ENCODE measurements around the gene MPPED2.

The MPPED2 gene

DNA sequence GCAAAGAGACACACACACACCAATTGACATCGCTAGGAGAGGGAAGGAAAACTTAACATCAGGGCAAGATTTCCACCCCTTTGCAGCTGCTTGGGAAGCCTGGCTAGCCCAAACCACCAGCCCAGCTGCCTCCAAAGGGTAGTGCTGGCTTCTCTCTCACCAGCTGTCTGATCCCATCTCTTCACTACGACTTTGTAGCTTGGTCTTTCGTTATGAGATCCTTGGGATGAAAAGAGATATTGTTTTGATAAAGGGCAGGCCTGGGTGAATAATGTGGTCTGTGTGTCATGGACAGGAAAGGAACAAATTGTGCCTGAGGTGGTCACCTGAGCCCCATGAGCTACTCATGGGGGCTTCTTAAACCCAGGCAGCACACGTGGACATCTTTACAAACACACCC lies 161.3 kb downstream of the MPPED2 start:
- Histone ChIP-seq H3K4me3 (ENCODE audit: low read depth, low read length) (no peak overlapping the region), H3K9ac (ENCODE audit: low read depth, low read length) (no peak overlapping the region), H3K9me3 (ENCODE audit: control insufficient read depth, insufficient read depth, low read length) (no peaks in the 10 kb centered on the region), H3K4me1 (ENCODE audit: control insufficient read depth, insufficient read depth, low read length) (peaks cover 14% of the 10 kb centered on the region), H3K27me3 (ENCODE audit: control insufficient read depth, insufficient read depth, low read length) (no peaks in the 10 kb centered on the region), H3K36me3 (ENCODE audit: control insufficient read depth, insufficient read depth, low read length) (no peaks in the 10 kb centered on the region)

DNA sequence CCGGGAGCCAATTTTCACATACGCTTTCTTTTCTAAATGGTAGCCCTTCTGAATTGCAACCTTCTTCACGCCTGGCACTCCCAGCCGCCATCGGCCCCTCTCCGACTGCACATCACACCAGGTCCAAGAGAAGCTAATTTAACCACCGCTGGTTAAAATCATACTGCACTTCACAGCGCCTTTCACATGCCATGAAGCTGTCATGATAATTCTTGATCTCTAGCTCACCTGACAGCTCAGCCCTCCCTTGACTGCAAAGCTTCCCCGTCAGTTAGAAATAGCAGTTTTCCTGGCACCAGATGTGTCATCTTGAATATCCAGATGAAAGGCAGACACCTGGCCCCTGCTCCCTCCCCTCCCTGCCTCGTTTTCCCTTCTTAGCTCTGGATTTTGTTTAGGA lies 161.8 kb downstream of the MPPED2 start:
- no peak overlapping the region for H3K4me3 ChIP-seq (ENCODE audit: low read depth, low read length)
- H3K9me3 ChIP-seq (ENCODE audit: control insufficient read depth, insufficient read depth, low read length), result no peaks in the 10 kb centered on the region
- H3K4me1 ChIP-seq (ENCODE audit: control insufficient read depth, insufficient read depth, low read length), result peaks cover 14% of the 10 kb centered on the region
- no peak overlapping the region for H3K9ac ChIP-seq (ENCODE audit: low read depth, low read length)
- H3K36me3 ChIP-seq (ENCODE audit: control insufficient read depth, insufficient read depth, low read length), result no peaks in the 10 kb centered on the region
- no peaks in the 10 kb centered on the region for H3K27me3 ChIP-seq (ENCODE audit: control insufficient read depth, insufficient read depth, low read length)

DNA sequence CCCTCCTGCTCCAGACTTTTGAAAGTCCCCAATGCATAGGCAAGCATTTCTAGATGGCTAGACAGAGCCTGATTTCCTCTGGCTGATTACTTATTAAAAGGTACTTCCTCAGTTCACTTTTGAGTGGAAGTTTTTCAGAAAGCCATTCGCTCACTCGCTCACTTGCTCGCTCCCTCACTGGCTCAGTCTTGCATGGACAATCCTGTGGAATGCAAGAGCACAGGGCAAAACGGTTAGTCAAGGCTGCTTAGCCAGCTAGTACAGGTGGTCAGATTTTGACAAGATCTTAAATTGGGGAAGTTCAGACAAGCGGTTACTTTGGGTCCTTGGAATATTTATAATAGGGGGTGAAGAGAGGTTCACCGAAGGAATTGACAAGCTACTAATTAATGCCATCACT lies 162.3 kb downstream of the MPPED2 start:
- H3K36me3 ChIP-seq (ENCODE audit: control insufficient read depth, insufficient read depth, low read length), result no peaks in the 10 kb centered on the region
- no peaks in the 10 kb centered on the region for H3K9me3 ChIP-seq (ENCODE audit: control insufficient read depth, insufficient read depth, low read length)
- peaks cover 14% of the 10 kb centered on the region for H3K4me1 ChIP-seq (ENCODE audit: control insufficient read depth, insufficient read depth, low read length)
- no peaks in the 10 kb centered on the region for H3K27me3 ChIP-seq (ENCODE audit: control insufficient read depth, insufficient read depth, low read length)
- H3K4me3 ChIP-seq (ENCODE audit: low read depth, low read length), result no peak overlapping the region
- no peak overlapping the region for H3K9ac ChIP-seq (ENCODE audit: low read depth, low read length)

DNA sequence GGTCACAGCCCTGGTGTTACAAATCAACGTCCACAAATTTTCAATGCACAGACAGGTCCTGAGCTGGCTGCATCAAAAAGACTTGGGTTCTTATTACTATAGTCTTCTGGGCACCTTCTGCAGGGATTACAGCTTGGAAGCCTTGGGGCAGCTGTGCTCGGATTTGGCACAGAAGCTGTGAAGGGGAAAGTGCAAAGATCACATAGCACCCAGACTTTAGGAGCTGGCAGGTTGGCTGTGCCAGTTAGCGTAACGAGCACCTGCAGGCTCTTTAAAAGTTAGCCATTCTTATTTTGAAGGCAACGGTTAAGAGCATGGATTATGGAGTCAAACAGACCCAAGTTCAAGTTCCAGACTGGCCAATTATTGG lies 162.9 kb downstream of the MPPED2 start:
- no peaks in the 10 kb centered on the region for H3K36me3 ChIP-seq (ENCODE audit: control insufficient read depth, insufficient read depth, low read length)
- H3K4me1 ChIP-seq (ENCODE audit: control insufficient read depth, insufficient read depth, low read length), result peaks cover 14% of the 10 kb centered on the region
- H3K27me3 ChIP-seq (ENCODE audit: control insufficient read depth, insufficient read depth, low read length), result no peaks in the 10 kb centered on the region
- no peak overlapping the region for H3K4me3 ChIP-seq (ENCODE audit: low read depth, low read length)
- no peaks in the 10 kb centered on the region for H3K9me3 ChIP-seq (ENCODE audit: control insufficient read depth, insufficient read depth, low read length)
- no peak overlapping the region for H3K9ac ChIP-seq (ENCODE audit: low read depth, low read length)

DNA sequence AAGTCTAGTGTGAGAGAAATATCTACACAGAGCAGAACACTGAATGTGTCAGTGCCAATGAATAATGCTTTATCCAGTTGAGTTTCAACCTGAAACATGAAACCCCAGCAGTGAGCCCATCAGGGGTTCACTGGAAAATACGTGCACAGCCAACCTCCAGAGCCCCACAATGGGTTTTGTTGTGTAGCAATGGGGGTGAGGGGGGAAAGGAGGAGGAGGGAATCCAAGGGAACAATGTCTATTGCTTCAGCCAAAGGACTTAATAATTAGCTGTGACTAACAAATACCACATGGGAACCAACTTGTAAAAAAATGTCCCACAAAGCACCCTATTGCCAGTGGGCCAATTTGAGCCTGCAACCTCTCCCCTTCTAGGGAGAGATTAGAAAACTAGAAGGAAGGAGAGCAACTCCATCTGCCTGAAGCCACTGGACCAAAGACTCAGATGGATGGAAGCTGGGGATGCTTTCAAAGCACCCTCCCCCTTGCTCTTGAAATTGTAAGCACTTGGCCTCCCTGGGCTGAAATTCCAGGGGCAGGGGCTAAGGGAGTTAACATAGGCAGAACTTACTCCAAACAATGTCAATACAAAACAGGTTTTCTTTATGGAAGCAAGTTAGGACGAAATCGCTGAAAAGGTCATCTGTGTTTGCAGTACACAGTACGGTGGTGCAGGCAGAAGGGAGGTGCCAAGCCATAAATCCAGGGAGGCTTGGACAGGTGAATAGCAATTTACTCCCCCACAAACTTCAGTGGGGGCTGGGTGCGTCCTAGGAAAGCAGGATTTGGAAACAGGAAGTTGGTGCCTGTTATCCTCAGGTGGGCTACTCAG lies 163.5 kb downstream of the MPPED2 start:
- Histone ChIP-seq H3K9ac (ENCODE audit: low read depth, low read length) (no peak overlapping the region), H3K4me1 (ENCODE audit: control insufficient read depth, insufficient read depth, low read length) (peaks cover 14% of the 10 kb centered on the region), H3K9me3 (ENCODE audit: control insufficient read depth, insufficient read depth, low read length) (no peaks in the 10 kb centered on the region), H3K36me3 (ENCODE audit: control insufficient read depth, insufficient read depth, low read length) (no peaks in the 10 kb centered on the region), H3K27me3 (ENCODE audit: control insufficient read depth, insufficient read depth, low read length) (no peaks in the 10 kb centered on the region), H3K4me3 (ENCODE audit: low read depth, low read length) (no peak overlapping the region)

DNA sequence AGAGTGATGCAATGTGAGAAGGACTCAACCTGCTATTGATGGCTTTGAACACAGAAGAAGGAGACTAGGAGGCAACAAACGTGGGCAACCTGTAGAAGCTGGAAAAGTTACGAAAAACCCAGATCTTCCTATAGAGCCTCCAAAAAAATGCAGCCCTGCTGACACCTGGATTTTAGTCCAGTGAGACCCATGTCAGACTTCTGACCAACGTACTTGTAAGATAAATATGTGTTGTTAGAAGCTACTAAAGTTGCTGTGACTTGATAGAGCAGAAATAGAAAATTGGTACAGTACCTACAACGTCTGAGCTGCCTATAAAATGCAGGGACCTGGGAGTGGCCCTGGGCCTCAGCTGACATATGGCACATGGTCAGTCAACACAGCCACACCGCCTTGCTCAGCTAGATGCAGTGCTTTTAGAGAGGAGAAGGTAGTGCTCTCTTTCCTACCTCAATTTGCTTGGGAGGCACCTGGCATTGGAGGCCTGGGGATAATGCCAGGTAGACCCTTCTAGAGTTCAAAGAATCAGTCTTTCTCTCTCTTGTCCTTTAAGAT lies 165.8 kb downstream of the MPPED2 start:
- no peak overlapping the region for H3K4me3 ChIP-seq (ENCODE audit: low read depth, low read length)
- H3K9me3 ChIP-seq (ENCODE audit: control insufficient read depth, insufficient read depth, low read length), result no peaks in the 10 kb centered on the region
- H3K9ac ChIP-seq (ENCODE audit: low read depth, low read length), result no peak overlapping the region
- peaks cover 14% of the 10 kb centered on the region for H3K4me1 ChIP-seq (ENCODE audit: control insufficient read depth, insufficient read depth, low read length)
- no peaks in the 10 kb centered on the region for H3K36me3 ChIP-seq (ENCODE audit: control insufficient read depth, insufficient read depth, low read length)
- H3K27me3 ChIP-seq (ENCODE audit: control insufficient read depth, insufficient read depth, low read length), result no peaks in the 10 kb centered on the region

DNA sequence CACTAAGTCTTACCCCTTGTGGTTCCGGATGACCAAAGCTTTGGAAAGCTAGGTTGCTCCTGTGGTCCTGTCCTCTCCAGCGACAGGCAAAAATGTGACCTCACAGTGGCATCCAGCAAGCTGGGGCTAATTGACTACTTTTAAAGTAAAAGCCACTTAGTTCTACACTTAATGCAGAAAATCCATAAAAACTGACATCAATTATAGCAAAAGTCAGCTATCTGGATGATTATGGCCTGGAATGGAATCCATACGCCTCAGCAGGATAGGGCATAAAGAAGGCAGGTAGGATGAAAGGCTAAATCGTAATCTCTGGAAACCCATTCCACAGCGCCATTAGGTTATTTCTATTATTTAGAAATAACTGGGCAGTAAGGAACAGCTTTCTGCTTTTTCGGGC lies 171.3 kb downstream of the MPPED2 start:
- H3K4me3 ChIP-seq (ENCODE audit: low read depth, low read length), result no peak overlapping the region
- H3K9ac ChIP-seq (ENCODE audit: low read depth, low read length), result no peak overlapping the region
- H3K4me1 ChIP-seq (ENCODE audit: control insufficient read depth, insufficient read depth, low read length), result no peaks in the 10 kb centered on the region
- H3K36me3 ChIP-seq (ENCODE audit: control insufficient read depth, insufficient read depth, low read length), result no peaks in the 10 kb centered on the region
- H3K9me3 ChIP-seq (ENCODE audit: control insufficient read depth, insufficient read depth, low read length), result no peaks in the 10 kb centered on the region
- H3K27me3 ChIP-seq (ENCODE audit: control insufficient read depth, insufficient read depth, low read length), result no peaks in the 10 kb centered on the region

DNA sequence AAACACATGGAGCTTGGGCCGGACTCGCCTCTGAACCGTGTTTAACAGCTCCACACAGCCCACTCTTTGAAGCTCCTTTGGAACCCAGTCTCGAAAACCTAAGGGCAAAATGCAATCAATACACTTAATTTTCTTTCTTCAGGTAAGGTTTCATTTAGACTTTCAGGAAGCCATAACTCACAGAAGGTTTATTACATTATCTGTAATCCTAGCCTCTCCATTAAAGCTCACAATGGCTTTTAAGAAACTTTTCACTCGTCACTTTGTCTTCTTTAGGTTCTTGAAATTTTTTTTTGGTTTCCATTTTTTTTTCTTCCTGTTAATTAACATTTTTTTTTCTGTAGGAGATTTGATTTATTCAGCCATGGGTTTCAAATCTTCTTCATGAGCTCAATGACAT lies 171.9 kb downstream of the MPPED2 start:
- H3K9ac ChIP-seq (ENCODE audit: low read depth, low read length), result no peak overlapping the region
- peaks cover 3% of the 10 kb centered on the region for H3K27me3 ChIP-seq (ENCODE audit: control insufficient read depth, insufficient read depth, low read length)
- H3K9me3 ChIP-seq (ENCODE audit: control insufficient read depth, insufficient read depth, low read length), result no peaks in the 10 kb centered on the region
- H3K4me3 ChIP-seq (ENCODE audit: low read depth, low read length), result no peak overlapping the region
- no peaks in the 10 kb centered on the region for H3K4me1 ChIP-seq (ENCODE audit: control insufficient read depth, insufficient read depth, low read length)
- H3K36me3 ChIP-seq (ENCODE audit: control insufficient read depth, insufficient read depth, low read length), result no peaks in the 10 kb centered on the region

DNA sequence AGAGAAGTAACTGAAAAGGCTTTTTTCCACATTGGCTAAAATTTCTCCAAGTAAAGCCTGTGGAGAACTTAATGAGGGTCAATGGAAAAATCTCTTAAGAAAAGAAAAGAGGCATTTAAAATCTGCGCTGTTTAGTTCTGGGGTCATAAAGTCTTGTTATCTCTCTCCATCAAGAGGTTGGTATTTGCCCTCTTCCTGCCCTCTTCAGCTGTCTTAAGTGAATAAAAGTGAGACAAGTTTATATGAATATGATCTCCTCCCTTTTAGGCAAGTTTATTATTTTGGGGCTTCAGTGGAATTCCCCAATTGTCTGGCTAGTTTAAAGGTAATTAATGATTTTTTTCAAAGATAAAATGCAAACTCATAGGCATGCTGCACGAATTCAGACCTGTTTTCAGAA lies 173.6 kb downstream of the MPPED2 start:
- Histone ChIP-seq H3K9ac (ENCODE audit: low read depth, low read length) (no peak overlapping the region), H3K36me3 (ENCODE audit: control insufficient read depth, insufficient read depth, low read length) (no peaks in the 10 kb centered on the region), H3K4me3 (ENCODE audit: low read depth, low read length) (no peak overlapping the region), H3K9me3 (ENCODE audit: control insufficient read depth, insufficient read depth, low read length) (no peaks in the 10 kb centered on the region), H3K27me3 (ENCODE audit: control insufficient read depth, insufficient read depth, low read length) (peaks cover 17% of the 10 kb centered on the region), H3K4me1 (ENCODE audit: control insufficient read depth, insufficient read depth, low read length) (no peaks in the 10 kb centered on the region)

DNA sequence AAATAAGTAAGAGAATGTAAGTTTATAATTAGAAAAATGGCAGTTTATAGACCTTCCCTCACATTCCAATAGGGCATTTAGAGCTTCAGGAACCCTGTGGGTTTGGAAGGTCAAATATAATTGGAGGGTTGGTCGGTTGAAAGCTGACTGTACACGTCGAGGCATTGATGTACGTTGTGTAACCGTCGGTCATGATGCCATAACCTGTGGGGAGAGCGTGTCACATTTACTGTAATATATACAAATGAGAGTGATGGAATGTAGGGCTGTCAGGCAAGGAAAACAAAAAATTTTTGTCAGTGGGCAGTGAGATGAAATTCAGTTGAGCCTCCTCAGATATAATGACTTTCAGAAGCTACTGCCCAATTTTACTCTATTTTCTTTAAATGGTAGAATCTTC lies 174.8 kb downstream of the MPPED2 start:
- Histone ChIP-seq H3K9me3 (ENCODE audit: control insufficient read depth, insufficient read depth, low read length) (no peaks in the 10 kb centered on the region), H3K9ac (ENCODE audit: low read depth, low read length) (no peak overlapping the region), H3K4me3 (ENCODE audit: low read depth, low read length) (no peak overlapping the region), H3K4me1 (ENCODE audit: control insufficient read depth, insufficient read depth, low read length) (peaks cover 4% of the 10 kb centered on the region), H3K27me3 (ENCODE audit: control insufficient read depth, insufficient read depth, low read length) (peaks cover 22% of the 10 kb centered on the region), H3K36me3 (ENCODE audit: control insufficient read depth, insufficient read depth, low read length) (no peaks in the 10 kb centered on the region)

DNA sequence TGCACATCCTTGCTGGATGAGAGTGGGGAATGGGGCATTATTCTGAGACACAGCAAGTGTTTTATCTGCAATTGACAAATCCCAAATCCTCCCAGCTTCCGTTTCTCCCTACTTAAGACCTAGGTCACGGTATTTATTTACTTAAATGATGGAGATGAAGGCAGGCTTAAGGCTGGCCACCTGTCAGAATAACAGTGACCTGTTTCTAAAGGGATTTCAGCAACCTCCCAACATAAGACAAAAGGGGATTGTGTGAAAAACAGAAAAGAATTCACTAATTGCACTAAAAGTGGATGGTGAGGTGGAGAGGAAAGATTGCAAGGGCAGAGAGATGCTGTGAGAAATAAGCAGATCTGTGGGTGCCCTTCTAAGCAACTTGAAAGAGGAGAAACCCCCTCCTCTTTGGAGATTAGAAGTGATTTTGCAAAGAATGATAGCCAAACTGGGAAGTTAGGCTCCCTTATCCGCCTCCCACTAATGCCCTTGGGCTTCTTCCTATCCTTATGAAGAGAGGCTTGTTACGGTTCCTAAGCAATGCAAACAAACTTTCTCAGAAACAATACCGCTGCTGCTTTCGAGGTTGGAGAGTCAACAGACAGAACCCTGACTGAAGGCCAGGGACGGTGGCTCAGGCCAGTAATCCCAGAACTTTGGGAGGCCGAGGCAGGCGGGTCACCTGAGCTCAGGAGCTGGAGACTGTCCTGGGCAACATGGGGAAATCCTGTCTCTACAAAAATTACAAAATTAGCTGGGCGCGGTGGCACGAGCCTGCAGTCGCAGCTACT lies 179.0 kb downstream of the MPPED2 start:
- H3K4me1 ChIP-seq (ENCODE audit: control insufficient read depth, insufficient read depth, low read length), result peaks cover 4% of the 10 kb centered on the region
- no peak overlapping the region for H3K9ac ChIP-seq (ENCODE audit: low read depth, low read length)
- H3K36me3 ChIP-seq (ENCODE audit: control insufficient read depth, insufficient read depth, low read length), result no peaks in the 10 kb centered on the region
- no peak overlapping the region for H3K4me3 ChIP-seq (ENCODE audit: low read depth, low read length)
- no peaks in the 10 kb centered on the region for H3K9me3 ChIP-seq (ENCODE audit: control insufficient read depth, insufficient read depth, low read length)
- H3K27me3 ChIP-seq (ENCODE audit: control insufficient read depth, insufficient read depth, low read length), result peaks cover 39% of the 10 kb centered on the region

DNA sequence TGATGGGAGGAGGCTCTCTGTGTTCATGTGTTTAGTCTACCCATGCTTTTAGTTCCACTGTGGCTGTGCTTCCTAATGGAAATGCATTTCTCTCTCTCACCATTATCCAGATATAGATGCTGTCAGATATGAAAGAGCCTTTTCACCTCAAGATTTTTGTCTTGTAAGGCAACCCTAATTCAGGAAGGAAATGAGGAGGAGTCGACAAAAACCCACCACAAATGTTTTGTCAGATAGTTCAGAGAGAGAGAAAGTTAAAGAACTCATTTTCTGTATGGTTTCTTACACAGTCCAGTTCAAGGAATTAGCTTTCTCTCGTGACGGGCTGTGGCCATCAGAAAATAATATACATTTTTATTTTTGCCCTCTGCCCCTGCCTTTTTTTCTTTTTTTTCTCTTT lies 180.8 kb downstream of the MPPED2 start:
- H3K9me3 ChIP-seq (ENCODE audit: control insufficient read depth, insufficient read depth, low read length), result no peaks in the 10 kb centered on the region

More for the DNA sequence above, 180.8 kb downstream of the MPPED2 start:
- Histone ChIP-seq H3K4me1 (ENCODE audit: control insufficient read depth, insufficient read depth, low read length) (peaks cover 4% of the 10 kb centered on the region), H3K4me3 (ENCODE audit: low read depth, low read length) (no peak overlapping the region), H3K27me3 (ENCODE audit: control insufficient read depth, insufficient read depth, low read length) (peaks cover 39% of the 10 kb centered on the region), H3K9ac (ENCODE audit: low read depth, low read length) (no peak overlapping the region), H3K36me3 (ENCODE audit: control insufficient read depth, insufficient read depth, low read length) (no peaks in the 10 kb centered on the region)

Data from iPS-15b (cell line).